ENCODE data around the gene LGR5. TPM values are rescaled to one million over a fixed set of nuclear protein-coding genes. Genes with fewer than 3 reads are reported as not detected.
"Not testable (repeated sequence)": the region's sequence is repeated elsewhere in the genome, so short reads cannot be mapped to it uniquely, and the experiment has no call there.

Gene LGR5
- total RNA-seq, 1 donor from 2014 or later = not detected

DNA sequence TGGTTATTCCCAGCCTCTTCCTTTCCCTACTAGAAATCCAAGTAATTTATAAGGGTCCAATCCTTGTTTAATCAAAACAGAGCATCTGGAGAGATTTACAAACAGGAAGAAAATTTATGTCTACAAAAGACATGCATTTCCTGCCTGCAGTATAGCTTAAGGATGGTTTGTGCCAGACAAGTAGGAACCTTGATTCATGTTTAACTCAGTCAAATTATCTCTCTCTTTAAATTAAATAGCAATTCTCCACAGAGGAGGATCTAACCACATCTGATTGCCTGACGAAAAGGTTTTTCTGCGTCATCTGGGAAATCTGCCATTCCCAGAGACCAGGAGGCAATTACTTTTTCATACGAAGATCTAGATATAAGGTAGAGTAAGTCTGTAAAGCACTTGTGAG is 118.8 kb downstream of the LGR5 start:
- Mint-ChIP-seq H3K27me3 (no peaks in the 10 kb centered on the region), H3K9me3 (no peaks in the 10 kb centered on the region), H3K4me3 (no peak overlapping the region), H3K36me3 (ENCODE audit: low read depth) (no peaks in the 10 kb centered on the region), H3K4me1 (no peaks in the 10 kb centered on the region), H3K27ac (no peak overlapping the region)
- intact Hi-C loops (cut with micrococcal nuclease) = no loop called here
- DNase-seq = no peak

DNA sequence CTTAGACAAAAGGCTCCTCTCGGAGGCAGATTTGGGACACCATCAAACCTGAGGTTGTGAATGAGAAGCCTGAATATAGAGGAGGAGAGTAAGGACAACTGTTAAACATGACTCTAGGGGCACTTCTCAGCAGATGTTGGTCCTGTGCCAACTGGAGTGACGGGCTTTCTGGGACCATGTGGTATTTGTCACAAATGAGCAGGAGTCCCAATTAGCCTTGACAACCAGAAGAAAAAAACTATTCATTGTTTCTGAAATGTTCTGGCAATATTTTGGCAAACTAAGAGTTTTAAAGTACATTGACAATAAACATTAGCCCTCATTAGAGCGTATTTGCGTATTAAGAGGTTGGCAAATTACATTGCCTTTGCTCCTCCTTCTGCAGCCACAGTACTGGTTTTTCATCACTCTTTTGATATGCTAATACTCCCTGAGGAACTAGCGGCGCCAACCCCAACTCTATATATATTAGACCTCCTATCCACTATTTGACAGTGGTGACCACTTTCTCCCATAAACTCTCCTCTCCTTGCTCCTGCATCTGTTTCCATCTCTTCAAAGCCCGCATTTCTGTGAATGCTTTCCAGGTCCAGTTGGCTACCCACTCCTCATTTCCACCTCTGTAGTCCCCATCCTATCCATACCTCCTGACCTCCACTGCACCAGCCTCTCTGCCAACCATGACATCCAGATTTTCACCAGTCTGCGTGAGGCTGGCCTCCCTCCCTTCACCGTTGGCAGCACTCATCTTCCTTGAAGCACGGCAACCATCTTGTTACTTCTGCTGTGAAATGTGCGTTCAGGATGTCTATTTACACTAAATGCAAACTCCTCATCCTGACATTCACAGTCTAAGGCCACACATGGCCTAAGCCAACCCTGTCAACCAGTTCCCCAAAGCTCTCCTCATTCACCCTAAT is 123.3 kb downstream of the LGR5 start:
- intact Hi-C loops (cut with micrococcal nuclease) = no loop called here
- no peak for DNase-seq
- no peak overlapping the region for H3K27ac Mint-ChIP-seq
- no peaks in the 10 kb centered on the region for H3K36me3 Mint-ChIP-seq (ENCODE audit: low read depth)
- no peaks in the 10 kb centered on the region for H3K4me1 Mint-ChIP-seq
- peaks cover 3% of the 10 kb centered on the region for H3K27me3 Mint-ChIP-seq
- H3K9me3 Mint-ChIP-seq = no peaks in the 10 kb centered on the region
- H3K4me3 Mint-ChIP-seq = no peak overlapping the region

DNA sequence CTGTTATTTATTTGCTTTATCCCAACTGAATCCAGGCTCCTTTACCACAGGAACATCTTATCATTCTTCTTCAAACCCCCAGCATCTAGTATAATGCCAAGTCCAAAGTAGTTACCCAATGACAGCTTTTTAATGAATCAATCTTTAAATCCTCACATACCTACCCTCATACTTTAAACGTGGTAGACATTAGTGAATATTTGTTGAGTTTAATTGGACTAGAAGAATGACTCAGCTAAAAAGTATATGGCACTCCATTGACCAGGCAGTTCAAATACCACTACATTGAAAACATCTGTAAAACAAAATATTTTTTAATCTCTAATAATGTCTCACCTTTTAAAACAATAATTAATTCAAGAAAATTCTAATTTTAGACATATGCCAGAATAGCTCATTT is 125.9 kb downstream of the LGR5 start:
- no peaks in the 10 kb centered on the region for H3K36me3 Mint-ChIP-seq (ENCODE audit: low read depth)
- intact Hi-C loops (cut with micrococcal nuclease) = no loop called here
- H3K9me3 Mint-ChIP-seq = no peaks in the 10 kb centered on the region
- H3K27ac Mint-ChIP-seq = no peak overlapping the region
- H3K4me3 Mint-ChIP-seq = no peak overlapping the region
- H3K27me3 Mint-ChIP-seq = peaks cover 3% of the 10 kb centered on the region
- no peaks in the 10 kb centered on the region for H3K4me1 Mint-ChIP-seq
- DNase-seq = no peak

DNA sequence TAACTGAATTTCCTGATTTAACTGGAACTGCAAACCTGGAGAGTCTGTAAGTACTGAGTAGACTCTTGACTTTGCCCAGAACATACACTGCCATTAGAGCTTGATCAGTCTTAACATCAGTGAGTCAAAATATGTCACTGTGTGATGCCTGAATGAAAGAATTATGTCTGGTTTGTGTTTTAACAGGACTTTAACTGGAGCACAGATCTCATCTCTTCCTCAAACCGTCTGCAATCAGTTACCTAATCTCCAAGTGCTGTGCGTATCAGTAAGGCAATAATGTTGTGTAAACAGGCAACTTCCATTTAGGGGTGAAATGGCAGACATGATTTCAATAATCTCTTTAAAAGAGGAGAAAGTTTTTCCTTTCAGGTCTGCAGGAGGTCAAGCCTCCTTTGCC is 127.1 kb downstream of the LGR5 start:
- Mint-ChIP-seq H3K27ac (no peak overlapping the region), H3K27me3 (peaks cover 3% of the 10 kb centered on the region), H3K36me3 (ENCODE audit: low read depth) (no peaks in the 10 kb centered on the region), H3K4me3 (no peak overlapping the region), H3K4me1 (no peaks in the 10 kb centered on the region), H3K9me3 (no peaks in the 10 kb centered on the region)
- DNase-seq = no peak
- intact Hi-C loops (cut with micrococcal nuclease) = no loop called here

DNA sequence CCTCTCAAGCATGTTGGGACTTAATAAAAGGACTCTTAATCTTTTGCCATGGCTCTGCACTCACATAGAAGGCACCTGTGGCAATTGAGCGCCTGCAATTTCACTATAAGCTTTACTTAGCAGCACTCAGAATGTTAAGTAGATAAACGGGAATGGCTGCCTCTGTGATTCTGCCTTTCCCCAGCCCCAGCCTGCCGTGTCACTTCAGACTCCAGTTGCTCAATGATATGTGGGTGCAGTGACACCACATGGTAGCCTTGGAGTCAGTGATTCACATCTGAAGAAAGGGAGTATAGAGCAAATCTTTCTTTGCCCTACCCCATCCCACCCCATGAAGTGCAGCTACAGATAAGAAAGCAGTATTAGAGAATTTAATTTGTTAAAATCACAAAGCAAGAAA is 127.9 kb downstream of the LGR5 start:
- intact Hi-C loops (cut with micrococcal nuclease) = no loop called here
- Mint-ChIP-seq H3K4me3 (no peak overlapping the region), H3K4me1 (no peaks in the 10 kb centered on the region), H3K9me3 (no peaks in the 10 kb centered on the region), H3K27ac (no peak overlapping the region), H3K27me3 (peaks cover 3% of the 10 kb centered on the region), H3K36me3 (ENCODE audit: low read depth) (no peaks in the 10 kb centered on the region)
- no peak for DNase-seq

DNA sequence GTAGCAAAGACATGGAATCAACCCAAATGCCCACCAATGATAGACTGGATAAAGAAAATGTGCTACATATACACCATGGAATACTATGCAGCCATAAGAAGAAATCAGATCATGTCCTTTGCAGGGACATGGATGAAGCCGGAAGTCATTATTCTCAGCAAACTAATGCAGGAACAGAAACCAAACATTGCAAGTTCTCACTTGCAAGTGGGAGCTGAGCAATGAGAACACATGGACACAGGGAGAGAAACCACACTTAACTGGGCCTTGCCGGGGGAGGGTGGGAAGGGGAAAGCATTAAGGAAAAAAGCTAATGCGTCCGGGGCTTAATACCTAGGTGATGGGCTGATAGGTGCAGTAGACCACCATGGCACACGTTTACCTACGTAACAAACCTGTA is 130.3 kb downstream of the LGR5 start:
- H3K4me3 Mint-ChIP-seq; H3K4me1 Mint-ChIP-seq; DNase-seq; H3K27ac Mint-ChIP-seq; H3K36me3 Mint-ChIP-seq (ENCODE audit: low read depth); H3K9me3 Mint-ChIP-seq; H3K27me3 Mint-ChIP-seq; intact Hi-C loops (cut with micrococcal nuclease): not testable (repeated sequence)

DNA sequence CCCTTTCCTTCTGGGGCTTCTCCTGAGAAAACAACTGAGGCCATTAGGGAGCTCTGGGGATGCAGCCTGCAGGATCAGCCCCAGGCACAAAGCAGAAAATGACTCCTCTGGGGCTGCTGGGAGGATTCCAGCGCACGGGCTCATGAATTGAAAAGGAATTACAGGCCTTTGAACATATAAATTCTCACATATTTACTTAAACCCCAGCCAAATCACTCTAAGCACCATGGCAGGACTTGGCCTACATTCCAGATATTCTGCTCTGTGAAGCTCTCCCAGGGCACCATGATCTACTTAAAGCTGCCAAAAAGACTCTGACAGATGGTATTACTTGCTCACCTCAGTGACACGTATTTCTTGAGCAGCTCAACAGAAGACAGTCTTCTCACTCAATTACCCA is 136.9 kb downstream of the LGR5 start:
- H3K4me3 Mint-ChIP-seq = no peak overlapping the region
- no peaks in the 10 kb centered on the region for H3K9me3 Mint-ChIP-seq
- no peak for DNase-seq
- H3K27me3 Mint-ChIP-seq = peaks cover 3% of the 10 kb centered on the region
- H3K36me3 Mint-ChIP-seq (ENCODE audit: low read depth) = no peaks in the 10 kb centered on the region
- H3K27ac Mint-ChIP-seq = no peak overlapping the region
- intact Hi-C loops (cut with micrococcal nuclease) = no loop called here
- H3K4me1 Mint-ChIP-seq = no peaks in the 10 kb centered on the region

DNA sequence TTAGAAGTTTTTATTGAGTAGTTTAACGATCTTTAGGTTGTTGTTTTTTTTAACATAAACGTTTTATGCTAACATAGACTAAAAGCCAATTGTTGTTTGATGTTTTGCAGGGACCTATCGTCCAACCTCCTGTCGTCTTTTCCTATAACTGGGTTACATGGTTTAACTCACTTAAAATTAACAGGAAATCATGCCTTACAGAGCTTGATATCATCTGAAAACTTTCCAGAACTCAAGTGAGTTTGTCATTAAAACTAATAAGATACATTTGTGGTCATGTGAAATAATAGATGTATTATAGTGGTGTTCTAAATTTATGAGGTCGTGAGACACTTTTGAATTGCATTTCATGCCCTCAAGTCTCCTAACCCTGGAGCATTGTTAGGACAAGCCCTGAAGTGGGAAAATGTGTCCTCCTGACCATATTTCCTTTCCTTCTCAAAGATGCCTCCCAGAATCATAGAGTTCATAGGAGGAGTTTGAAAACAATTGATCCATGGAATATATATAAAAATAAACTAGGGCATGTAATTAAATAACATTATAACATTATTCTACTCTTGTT is 139.2 kb downstream of the LGR5 start:
- intact Hi-C loops (cut with micrococcal nuclease) = no loop called here
- Mint-ChIP-seq H3K27me3 (peaks cover 6% of the 10 kb centered on the region), H3K9me3 (no peaks in the 10 kb centered on the region)

DNA sequence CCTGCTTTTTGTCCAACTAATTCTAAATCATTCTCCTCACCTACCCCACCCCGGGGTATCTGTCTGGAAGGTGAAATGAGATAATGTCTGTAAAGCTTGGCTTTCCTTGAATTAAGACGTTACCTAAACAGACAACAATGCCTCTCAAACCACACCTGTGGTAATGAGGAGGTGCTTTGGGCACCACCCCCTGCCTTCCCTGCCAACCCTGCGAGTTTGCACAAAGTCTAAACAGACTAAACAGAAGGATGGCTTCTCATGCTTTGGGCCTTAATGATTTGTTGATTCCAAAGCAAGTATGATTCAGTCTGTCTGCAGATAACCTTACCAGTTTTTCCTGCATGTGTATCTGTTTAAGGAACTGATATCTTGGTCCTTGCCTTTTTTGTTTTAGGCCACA is 141.6 kb downstream of the LGR5 start:
- no peaks in the 10 kb centered on the region for H3K9me3 Mint-ChIP-seq
- DNase-seq = no peak
- H3K4me3 Mint-ChIP-seq = no peak overlapping the region
- H3K36me3 Mint-ChIP-seq (ENCODE audit: low read depth) = no peaks in the 10 kb centered on the region
- no peaks in the 10 kb centered on the region for H3K4me1 Mint-ChIP-seq
- H3K27ac Mint-ChIP-seq = no peak overlapping the region
- peaks cover 6% of the 10 kb centered on the region for H3K27me3 Mint-ChIP-seq
- intact Hi-C loops (cut with micrococcal nuclease) = no loop called here

More for the DNA sequence above, 139.2 kb downstream of the LGR5 start:
- no peak for DNase-seq
- Mint-ChIP-seq H3K36me3 (ENCODE audit: low read depth) (no peaks in the 10 kb centered on the region), H3K4me3 (no peak overlapping the region), H3K4me1 (no peaks in the 10 kb centered on the region), H3K27ac (no peak overlapping the region)

DNA sequence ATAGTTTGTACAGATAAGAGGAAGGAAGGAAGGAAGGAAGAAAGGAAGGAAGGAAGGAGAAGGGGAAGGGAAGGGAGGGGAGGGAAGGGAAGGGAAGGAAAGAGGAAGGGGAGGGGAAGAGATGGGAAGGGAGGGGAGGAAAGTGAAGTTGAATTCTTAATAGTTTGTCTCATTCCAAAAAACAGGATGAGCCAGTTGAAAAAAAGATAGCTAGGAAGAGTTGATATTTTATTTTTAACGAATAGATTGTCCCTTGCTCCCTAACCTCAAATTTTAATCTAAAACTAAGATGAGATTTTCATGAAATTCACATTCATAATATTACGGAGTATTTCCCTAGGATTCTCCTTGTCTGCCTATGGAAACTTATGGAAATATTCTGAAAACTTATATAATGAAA is 143.3 kb downstream of the LGR5 start:
- no peak for DNase-seq
- Mint-ChIP-seq H3K4me1 (no peaks in the 10 kb centered on the region), H3K36me3 (ENCODE audit: low read depth) (no peaks in the 10 kb centered on the region), H3K4me3 (no peak overlapping the region), H3K9me3 (no peaks in the 10 kb centered on the region), H3K27ac (no peak overlapping the region), H3K27me3 (peaks cover 10% of the 10 kb centered on the region)
- intact Hi-C loops (cut with micrococcal nuclease) = no loop called here

DNA sequence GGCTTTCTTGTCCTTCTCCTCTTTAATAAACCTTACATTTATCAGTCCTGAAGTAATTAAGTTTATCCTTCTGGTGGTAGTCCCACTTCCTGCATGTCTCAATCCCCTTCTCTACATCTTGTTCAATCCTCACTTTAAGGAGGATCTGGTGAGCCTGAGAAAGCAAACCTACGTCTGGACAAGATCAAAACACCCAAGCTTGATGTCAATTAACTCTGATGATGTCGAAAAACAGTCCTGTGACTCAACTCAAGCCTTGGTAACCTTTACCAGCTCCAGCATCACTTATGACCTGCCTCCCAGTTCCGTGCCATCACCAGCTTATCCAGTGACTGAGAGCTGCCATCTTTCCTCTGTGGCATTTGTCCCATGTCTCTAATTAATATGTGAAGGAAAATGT is 144.8 kb downstream of the LGR5 start:
- DNase-seq = no peak
- no peaks in the 10 kb centered on the region for H3K36me3 Mint-ChIP-seq (ENCODE audit: low read depth)
- peaks cover 12% of the 10 kb centered on the region for H3K27me3 Mint-ChIP-seq
- no peaks in the 10 kb centered on the region for H3K9me3 Mint-ChIP-seq
- no peaks in the 10 kb centered on the region for H3K4me1 Mint-ChIP-seq
- no peak overlapping the region for H3K27ac Mint-ChIP-seq
- intact Hi-C loops (cut with micrococcal nuclease) = no loop called here
- H3K4me3 Mint-ChIP-seq = no peak overlapping the region

DNA sequence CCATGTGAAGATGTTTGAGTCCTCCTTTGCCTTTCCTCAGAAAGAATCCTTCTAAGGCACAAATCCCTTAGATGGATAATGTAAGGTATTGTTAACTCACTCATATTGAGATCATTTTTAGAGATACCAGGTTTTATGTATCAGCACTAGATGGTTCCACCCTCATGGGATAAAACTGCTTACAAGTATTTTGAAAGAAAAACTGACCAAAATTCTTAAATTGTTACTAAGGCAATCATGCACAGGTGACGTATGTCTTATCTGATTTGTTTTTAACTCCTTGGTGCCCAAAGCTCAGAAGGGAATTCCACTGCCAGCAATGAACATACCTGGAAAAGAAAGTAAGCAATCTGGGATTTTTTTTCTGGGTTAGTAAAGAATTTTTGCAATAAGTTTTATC is 145.6 kb downstream of the LGR5 start:
- Mint-ChIP-seq H3K36me3 (ENCODE audit: low read depth) (no peaks in the 10 kb centered on the region), H3K9me3 (no peaks in the 10 kb centered on the region), H3K27ac (no peak overlapping the region), H3K4me1 (no peaks in the 10 kb centered on the region), H3K4me3 (no peak overlapping the region), H3K27me3 (peaks cover 13% of the 10 kb centered on the region)
- no peak for DNase-seq
- intact Hi-C loops (cut with micrococcal nuclease) = no loop called here

DNA sequence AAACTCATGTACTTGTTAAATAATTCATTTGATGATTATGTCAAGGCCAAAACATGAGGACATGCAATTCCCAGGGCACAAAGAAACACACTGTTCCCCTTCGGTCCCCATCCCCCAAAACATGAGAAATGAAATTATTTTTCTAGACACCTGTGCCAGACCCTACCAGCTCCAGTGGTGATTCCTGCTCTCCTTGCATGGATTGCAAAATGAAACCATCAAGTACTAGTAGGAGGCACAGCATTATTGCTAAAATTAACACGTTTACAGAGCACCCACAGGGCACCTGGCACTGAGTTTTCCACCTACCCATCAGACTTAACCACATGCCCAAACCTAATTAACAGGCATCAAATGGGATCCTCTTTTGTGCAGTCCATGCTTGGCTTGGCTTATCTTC is 147.4 kb downstream of the LGR5 start:
- H3K27ac Mint-ChIP-seq = no peak overlapping the region
- intact Hi-C loops (cut with micrococcal nuclease) = no loop called here
- no peak overlapping the region for H3K4me3 Mint-ChIP-seq
- peaks cover 4% of the 10 kb centered on the region for H3K9me3 Mint-ChIP-seq
- H3K36me3 Mint-ChIP-seq (ENCODE audit: low read depth) = no peaks in the 10 kb centered on the region
- peaks cover 14% of the 10 kb centered on the region for H3K27me3 Mint-ChIP-seq
- DNase-seq = no peak
- H3K4me1 Mint-ChIP-seq = no peaks in the 10 kb centered on the region

DNA sequence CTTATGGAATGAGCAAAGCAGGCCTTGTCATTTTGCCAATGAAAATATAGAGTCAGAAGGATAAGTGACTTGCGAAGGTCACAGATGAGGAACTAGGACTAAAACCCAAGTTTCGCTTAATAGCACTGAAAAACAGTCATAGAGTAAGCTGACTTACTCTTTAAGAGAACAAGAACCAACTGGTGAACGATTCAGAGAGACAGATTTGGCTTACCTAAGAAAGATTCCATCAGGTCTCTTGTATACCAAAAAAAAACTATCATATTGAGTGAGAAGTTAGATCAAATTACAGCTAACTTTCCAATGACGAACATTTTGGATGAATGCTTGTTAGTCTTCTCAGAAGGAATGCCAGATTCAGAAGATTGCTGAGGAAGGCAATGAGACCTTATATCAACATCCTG is 149.9 kb downstream of the LGR5 start:
- intact Hi-C loops (cut with micrococcal nuclease) = no loop called here
- no peak overlapping the region for H3K27ac Mint-ChIP-seq
- no peaks in the 10 kb centered on the region for H3K4me1 Mint-ChIP-seq
- DNase-seq = no peak
- H3K9me3 Mint-ChIP-seq = peaks cover 4% of the 10 kb centered on the region
- peaks cover 16% of the 10 kb centered on the region for H3K27me3 Mint-ChIP-seq
- H3K4me3 Mint-ChIP-seq = no peak overlapping the region
- H3K36me3 Mint-ChIP-seq (ENCODE audit: low read depth) = no peaks in the 10 kb centered on the region

DNA sequence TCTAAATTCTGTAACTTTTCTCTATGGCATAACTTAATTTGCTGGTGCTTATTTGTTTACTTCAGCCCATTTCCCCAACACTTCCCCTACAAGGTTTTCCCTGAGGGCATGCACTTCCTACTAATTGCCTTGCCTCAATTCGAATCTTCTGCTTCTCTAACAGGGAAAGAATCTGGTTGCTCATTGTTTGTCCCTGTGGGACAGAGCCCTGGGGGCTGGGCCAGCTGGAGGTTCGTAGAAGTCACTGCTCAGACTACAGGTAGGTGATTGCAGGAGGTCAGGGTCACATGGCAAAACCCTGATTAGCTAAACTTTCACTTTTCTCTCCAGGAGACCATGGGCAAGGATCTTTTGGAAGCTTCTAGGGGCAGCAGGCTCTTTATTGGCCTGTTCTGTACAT is 152.0 kb downstream of the LGR5 start:
- Mint-ChIP-seq H3K27me3 (peaks cover 19% of the 10 kb centered on the region), H3K4me1 (no peaks in the 10 kb centered on the region), H3K27ac (no peak overlapping the region), H3K9me3 (peaks cover 4% of the 10 kb centered on the region), H3K4me3 (no peak overlapping the region), H3K36me3 (ENCODE audit: low read depth) (no peaks in the 10 kb centered on the region)
- DNase-seq = no peak
- intact Hi-C loops (cut with micrococcal nuclease) = no loop called here

All from activated CD4-positive, alpha-beta T cell treated with anti-CD3 and anti-CD28 coated beads, Interleukin-2, amount 10 ng/mL, durations not matched to agents 24 days and 14 days (primary cell).